ENCODE measurements around the gene HTR1E.
A peak's percentile ranks its signal among the peaks of the same experiment; 100 is the strongest.
"Not testable (repeated sequence)": the region's sequence is repeated elsewhere in the genome, so short reads cannot be mapped to it uniquely, and the experiment has no call there.

Gene HTR1E

GRCh38 chr6:86937219-86938079, at the start of gene HTR1E:
HTR1E (plus strand) TSS chr6:86937528; CDS start chr6:87015335, 77,807 bp downstream.
- peak; percentile 28 to 38 for DNase-seq

- DNase-seq: no peak
Measured at GRCh38 chr6:86888301-86888700, 49.0 kb upstream of the HTR1E start.

GRCh38 chr6:86897265-86897664, 40.1 kb upstream of the HTR1E start:
- not testable (repeated sequence) for DNase-seq

GRCh38 chr6:86913795-86914194, 23.5 kb upstream of the HTR1E start:
- no peak for DNase-seq

- DNase-seq: no peak
Measured at GRCh38 chr6:86916393-86916792, 20.9 kb upstream of the HTR1E start.

GRCh38 chr6:86927138-86927537, 10.2 kb upstream of the HTR1E start:
- not testable (repeated sequence) for DNase-seq

- DNase-seq: not testable (repeated sequence)
Measured at GRCh38 chr6:86927859-86928258, 9.5 kb upstream of the HTR1E start.

- DNase-seq: no peak
Measured at GRCh38 chr6:86934365-86934764, 3.0 kb upstream of the HTR1E start.

- DNase-seq: no peak
Measured at GRCh38 chr6:86936834-86937218, 502 bp upstream of the HTR1E start.

GRCh38 chr6:86938814-86939213, 1.5 kb downstream of the HTR1E start:
- no peak for DNase-seq

- DNase-seq: no peak
Measured at GRCh38 chr6:86941461-86941860, 4.1 kb downstream of the HTR1E start.

- DNase-seq: no peak
Measured at GRCh38 chr6:86942769-86943516, 5.6 kb downstream of the HTR1E start.

GRCh38 chr6:86943819-86944407, 6.6 kb downstream of the HTR1E start:
- no peak for DNase-seq

- no peak for DNase-seq
Measured at GRCh38 chr6:86949771-86950170, 12.4 kb downstream of the HTR1E start.

GRCh38 chr6:86952991-86953390, 15.7 kb downstream of the HTR1E start:
- DNase-seq: no peak

GRCh38 chr6:86959656-86960055, 22.3 kb downstream of the HTR1E start:
- no peak for DNase-seq

GRCh38 chr6:86961455-86962200, 24.3 kb downstream of the HTR1E start:
- DNase-seq: no peak

- DNase-seq: no peak
Measured at GRCh38 chr6:86963352-86963751, 26.0 kb downstream of the HTR1E start.

GRCh38 chr6:86964029-86964579, 26.8 kb downstream of the HTR1E start:
- DNase-seq: no peak

- no peak for DNase-seq
Measured at GRCh38 chr6:86966271-86966670, 28.9 kb downstream of the HTR1E start.

GRCh38 chr6:86969573-86969972, 32.2 kb downstream of the HTR1E start:
- DNase-seq: no peak

- no peak for DNase-seq
Measured at GRCh38 chr6:86973088-86973487, 35.8 kb downstream of the HTR1E start.

- DNase-seq: no peak
Measured at GRCh38 chr6:86978251-86978650, 40.9 kb downstream of the HTR1E start.
